Psoas muscle (tissue), 8 donors: Measurements from ENCODE around the gene GALNT17. TPM values are rescaled to one million over a fixed set of nuclear protein-coding genes. Genes with fewer than 3 reads are reported as not detected.
"Not testable (repeated sequence)": the region's sequence is repeated elsewhere in the genome, so short reads cannot be mapped to it uniquely, and the experiment has no call there.

Experiments used
- ATAC-seq, 4 donors: fragments of 200-7000 bp; cut with Tn5 transposase; one replicate each; pipeline ENCODE4 v1.9.1; 2020; ENCODE audit warnings: moderate library complexity in 3 of 4, mild to moderate bottlenecking in 2 of 4
- DNase-seq, 2 donors: peaks; one replicate each; pipeline ENCODE4 v3.0.0-alpha.2; 2020
- H3K27ac ChIP-seq: fragments of 200-600 bp; one replicate; pipeline ENCODE4 v1.8.0; 2022
- H3K27me3 ChIP-seq, 3 donors: fragments of 200-600 bp in 1 of 3; one replicate each; pipeline versions ENCODE4 v1.6.1 to v1.8.0; 2013 to 2022; ENCODE audit warnings: low read length in 2 of 3, mild to moderate bottlenecking in 2 of 3, moderate library complexity in 1 of 3; ENCODE audit not compliant: insufficient read depth in 3 of 3
- H3K36me3 ChIP-seq, 2 donors: fragments of 200-600 bp in 1 of 2; one replicate each; pipeline versions ENCODE4 v1.6.1 to v1.8.0; 2013 to 2022; ENCODE audit warnings: low read depth in 1 of 2, mild to moderate bottlenecking in 1 of 2, moderate library complexity in 1 of 2; ENCODE audit not compliant: insufficient read depth in 1 of 2
- H3K4me1 ChIP-seq: fragments of 200-600 bp; one replicate; pipeline ENCODE4 v1.8.0; 2022
- H3K4me3 ChIP-seq: fragments of 200-600 bp; one replicate; pipeline ENCODE4 v1.8.0; 2022; ENCODE audit warnings: mild to moderate bottlenecking
- H3K9me3 ChIP-seq: fragments of 200-600 bp; one replicate; pipeline ENCODE4 v1.8.0; 2022
- CTCF ChIP-seq: fragments of 200-600 bp; IDR thresholded peaks from one replicate; pipeline ENCODE4 v1.8.0; 2022; ENCODE audit warnings: antibody characterized with exemption
- WGBS, 3 donors: extraction: QIAGEN DNeasy Blood & Tissue Kit; methylation state at CpG; one replicate each; pipeline versions ENCODE4 v1.1.6 to v1.1.7; 2013; 5-methylcytosine and 5-hydroxymethylcytosine counted together
- intact Hi-C, 2 donors: fragments of 100-400 bp; cut with DNase I; formaldehyde crosslinking; loops; one replicate each; pipeline versions ENCODE4 v1.11.0 to v1.14.2; 2022
- polyA plus RNA-seq, 3 donors: library from polyadenylated mRNA; stranded (reverse); fragments of 200-250 nt; gene quantifications; one replicate each; pipeline ENCODE4 v1.2.3, GENCODE V29; 2013
- total RNA-seq, 4 donors: library from RNA; stranded (reverse); fragmentation: NEBNext Ultra II Directional in 2 of 4; extraction: Animal tissue kit (Norgen Biotek cat#: 25700) in 2 of 4; gene quantifications; one replicate each; pipeline versions ENCODE4 v1.2.1 to v1.2.4, GENCODE V29; 2021 to 2023
- donor health status: healthy with polysubstance abuse.
- donor health status: DM: no; HTN: no; CAD: no; lungs with moderate emphysema.
- donor health status: Bipolar disorder and iron deficiency.
- donor health status: healthy.
- donor health status: DM: yes; HTN: yes; CAD: no.
- donor health status: DM: no; HTN: no; CAD: no.
- donor health status: DM: no; HTN: no; CAD: no.
- donor health status: DM: yes; HTN: yes; CAD: no.

The GALNT17 gene
- total and polyA plus RNA-seq, 7 donors, result 0.17 to 3.5 (median 0.65) TPM

GRCh38 chr7:71255537-71256178 lies 123.7 kb downstream of the GALNT17 start:
- WGBS, 3 donors, result 78 to 86% (median 83%) methylated on average over 4 of the region's 4 CpGs
- ATAC-seq (no peak), DNase-seq (no peak)
- Histone ChIP-seq H3K4me1 (no peaks in the 10 kb centered on the region), H3K9me3 (no peaks in the 10 kb centered on the region), H3K36me3 (no peaks in the 10 kb centered on the region), H3K4me3 (no peak overlapping the region), H3K27ac (no peak overlapping the region), H3K27me3 (peaks cover 0 to 2% (median 0%) of the 10 kb centered on the region in 3 donors)
- intact Hi-C loops, result no loop called here
- TF ChIP-seq CTCF, result no peak

GRCh38 chr7:71261066-71261465 lies 129.1 kb downstream of the GALNT17 start:
- intact Hi-C loops, result no loop called here
- DNase-seq, result no peak
- Histone ChIP-seq H3K27ac (no peak overlapping the region), H3K9me3 (peaks cover 6% of the 10 kb centered on the region), H3K36me3 (no peaks in the 10 kb centered on the region), H3K4me1 (no peaks in the 10 kb centered on the region), H3K27me3 (no peaks in the 10 kb centered on the region), H3K4me3 (no peak overlapping the region)
- ATAC-seq, result no peak
- WGBS, 3 donors, result 82 to 86% (median 83%) methylated on average over 7 of the region's 7 CpGs
- no peak for TF ChIP-seq CTCF

- ATAC-seq, H3K4me1 ChIP-seq, intact Hi-C loops: not testable (repeated sequence)
Observed at GRCh38 chr7:71262834-71263233, 130.9 kb downstream of the GALNT17 start.

GRCh38 chr7:71264005-71264404 lies 132.1 kb downstream of the GALNT17 start:
- Histone ChIP-seq H3K36me3 (no peaks in the 10 kb centered on the region), H3K27ac (no peak overlapping the region), H3K9me3 (peaks cover 8% of the 10 kb centered on the region), H3K4me1 (no peaks in the 10 kb centered on the region), H3K4me3 (no peak overlapping the region), H3K27me3 (no peaks in the 10 kb centered on the region)
- intact Hi-C loops, result no loop called here
- ATAC-seq, result no peak
- DNase-seq, result no peak
- 90 to 92% (median 90%) methylated on average over 3 of the region's 3 CpGs for WGBS, 3 donors
- no peak for TF ChIP-seq CTCF

More at GRCh38 chr7:71262834-71263233, 130.9 kb downstream of the GALNT17 start:
- not testable (repeated sequence) for H3K27me3 ChIP-seq, H3K27ac ChIP-seq, H3K4me3 ChIP-seq, H3K36me3 ChIP-seq, DNase-seq, H3K9me3 ChIP-seq
- WGBS, 3 donors, result 88 to 94% (median 93%) methylated on average over 5 of the region's 5 CpGs

- intact Hi-C loops, result no loop called here
- WGBS, 3 donors, result 67 to 78% (median 72%) methylated on average over 7 of the region's 7 CpGs
- Histone ChIP-seq H3K4me3 (no peak overlapping the region), H3K9me3 (peaks cover 9% of the 10 kb centered on the region), H3K36me3 (no peaks in the 10 kb centered on the region), H3K4me1 (no peaks in the 10 kb centered on the region), H3K27me3 (no peaks in the 10 kb centered on the region), H3K27ac (no peak overlapping the region)
- no peak for TF ChIP-seq CTCF
- DNase-seq, result no peak
- no peak for ATAC-seq
Observed at GRCh38 chr7:71266912-71267311, 135.0 kb downstream of the GALNT17 start.
